ENCODE data around the gene HSF2BP. TPM values are rescaled to one million over a fixed set of nuclear protein-coding genes. Genes with fewer than 3 reads are reported as not detected.

Gene HSF2BP
- total RNA-seq, 1 experiment from 2014 or later: 10.9 TPM

DNA sequence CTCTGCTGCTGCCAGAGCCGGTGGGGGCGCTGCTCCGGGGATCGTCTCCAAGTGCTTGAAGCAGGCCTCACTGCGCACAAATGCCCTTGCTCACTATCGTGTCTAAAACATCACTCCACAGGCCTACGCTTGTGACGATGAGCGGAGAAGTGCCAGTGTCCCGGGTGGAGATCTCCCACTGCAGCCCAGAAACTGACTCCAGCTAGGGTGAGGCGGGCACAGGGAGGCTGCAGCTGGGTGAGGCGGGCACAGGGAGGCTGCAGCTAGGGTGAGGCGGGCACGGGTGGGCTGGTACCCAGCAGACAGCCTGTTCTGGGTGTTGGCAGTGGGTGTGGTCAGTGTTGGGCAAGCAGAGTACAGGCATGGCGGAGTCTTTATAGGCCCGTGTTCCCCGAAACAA lies 36.9 kb upstream of the HSF2BP start:
- ChIA-PET CTCF (no interaction called here), POLR2A (no interaction called here)
- Mint-ChIP-seq H3K9me3 (ENCODE audit: unreplicated experiment) (no peaks in the 10 kb centered on the region), H3K4me3 (ENCODE audit: unreplicated experiment) (no peak overlapping the region), H3K27me3 (ENCODE audit: insufficient read depth, unreplicated experiment) (no peaks in the 10 kb centered on the region), H3K4me1 (ENCODE audit: low read depth, unreplicated experiment) (peaks cover 5% of the 10 kb centered on the region), H3K36me3 (ENCODE audit: insufficient read depth, unreplicated experiment) (peaks cover 57% of the 10 kb centered on the region), H3K27ac (ENCODE audit: unreplicated experiment) (no peak overlapping the region)
- Histone ChIP-seq H3K4me1 (peaks cover 8% of the 10 kb centered on the region), H3K9me3 (no peaks in the 10 kb centered on the region), H3K36me3 (ENCODE audit: control insufficient read depth, insufficient read depth, low read length) (peaks cover 2% of the 10 kb centered on the region; the same call in 1 of the 2 replicates), H3K4me3 (ENCODE audit: low read depth, low read length) (no peak overlapping the region), H3K27me3 (replicated peaks; ENCODE audit: control insufficient read depth, insufficient read depth, low read length) (no peaks in the 10 kb centered on the region)
- no TSS peak for BruUV-seq (replicated peaks)
- no peak for DNase-seq
- TF ChIP-seq, protein P1, sequence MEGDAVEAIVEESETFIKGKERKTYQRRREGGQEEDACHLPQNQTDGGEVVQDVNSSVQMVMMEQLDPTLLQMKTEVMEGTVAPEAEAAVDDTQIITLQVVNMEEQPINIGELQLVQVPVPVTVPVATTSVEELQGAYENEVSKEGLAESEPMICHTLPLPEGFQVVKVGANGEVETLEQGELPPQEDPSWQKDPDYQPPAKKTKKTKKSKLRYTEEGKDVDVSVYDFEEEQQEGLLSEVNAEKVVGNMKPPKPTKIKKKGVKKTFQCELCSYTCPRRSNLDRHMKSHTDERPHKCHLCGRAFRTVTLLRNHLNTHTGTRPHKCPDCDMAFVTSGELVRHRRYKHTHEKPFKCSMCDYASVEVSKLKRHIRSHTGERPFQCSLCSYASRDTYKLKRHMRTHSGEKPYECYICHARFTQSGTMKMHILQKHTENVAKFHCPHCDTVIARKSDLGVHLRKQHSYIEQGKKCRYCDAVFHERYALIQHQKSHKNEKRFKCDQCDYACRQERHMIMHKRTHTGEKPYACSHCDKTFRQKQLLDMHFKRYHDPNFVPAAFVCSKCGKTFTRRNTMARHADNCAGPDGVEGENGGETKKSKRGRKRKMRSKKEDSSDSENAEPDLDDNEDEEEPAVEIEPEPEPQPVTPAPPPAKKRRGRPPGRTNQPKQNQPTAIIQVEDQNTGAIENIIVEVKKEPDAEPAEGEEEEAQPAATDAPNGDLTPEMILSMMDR (IDR thresholded peaks at IDR 0.05; ENCODE audit: insufficient read depth in 1 of 2, low read depth in 1 of 2, low read length in 1 of 2, severe bottlenecking in 1 of 2, unreplicated experiment in 1 of 2): no peak
- intact Hi-C loops (cut with micrococcal nuclease; ENCODE audit: unreplicated experiment): no loop called here

DNA sequence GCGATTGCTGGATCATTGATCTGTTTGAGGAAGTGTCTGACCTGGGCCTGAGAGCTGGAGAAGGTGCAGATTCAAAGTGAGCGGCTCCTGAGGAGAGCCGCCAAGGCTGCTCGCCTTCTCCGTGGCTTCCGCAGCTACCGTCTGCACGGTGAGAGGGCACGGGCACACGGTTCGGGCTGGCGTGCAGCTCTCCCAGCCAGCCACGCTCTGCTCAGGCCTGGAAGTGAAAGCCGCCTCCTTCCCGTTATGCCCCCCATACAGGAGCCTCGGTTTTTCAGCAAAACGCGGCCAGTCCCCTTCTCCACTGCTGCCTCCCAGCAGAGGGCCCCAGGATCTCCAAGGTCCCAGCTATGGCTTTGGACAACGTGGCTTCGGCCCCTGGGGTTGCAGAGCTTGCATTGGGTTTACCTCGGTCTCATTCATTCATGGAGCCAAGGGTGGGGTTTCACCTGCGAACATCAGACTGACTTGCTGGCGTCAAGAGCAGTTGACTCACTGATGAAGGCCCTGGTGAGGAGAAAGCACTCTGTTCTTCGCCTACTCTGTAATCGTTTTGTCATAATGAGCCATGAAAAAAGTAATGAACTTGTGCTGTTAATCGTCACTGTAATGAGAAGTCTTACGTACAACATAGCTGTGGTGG lies 35.3 kb upstream of the HSF2BP start:
- POLR2A ChIA-PET: no interaction called here
- no peaks in the 10 kb centered on the region for H3K27me3 Mint-ChIP-seq (ENCODE audit: insufficient read depth, unreplicated experiment)
- intact Hi-C loops (cut with micrococcal nuclease; ENCODE audit: unreplicated experiment): no loop called here
- CTCF ChIA-PET: no interaction called here
- no peaks in the 10 kb centered on the region for H3K9me3 Mint-ChIP-seq (ENCODE audit: unreplicated experiment)
- peaks cover 73% of the 10 kb centered on the region for H3K36me3 Mint-ChIP-seq (ENCODE audit: insufficient read depth, unreplicated experiment)
- Histone ChIP-seq H3K36me3 (ENCODE audit: control insufficient read depth, insufficient read depth, low read length) (peaks cover 2% of the 10 kb centered on the region; the same call in 1 of the 2 replicates), H3K4me1 (peaks cover 8% of the 10 kb centered on the region), H3K4me3 (ENCODE audit: low read depth, low read length) (no peak overlapping the region), H3K27me3 (replicated peaks; ENCODE audit: control insufficient read depth, insufficient read depth, low read length) (no peaks in the 10 kb centered on the region), H3K9me3 (no peaks in the 10 kb centered on the region)
- peaks cover 5% of the 10 kb centered on the region for H3K4me1 Mint-ChIP-seq (ENCODE audit: low read depth, unreplicated experiment)
- peak overlapping the region; percentile 20 for H3K27ac Mint-ChIP-seq (ENCODE audit: unreplicated experiment)
- H3K4me3 Mint-ChIP-seq (ENCODE audit: unreplicated experiment): no peak overlapping the region
- no TSS peak for BruUV-seq (replicated peaks)
- DNase-seq: no peak
- TF ChIP-seq, protein P1 (IDR thresholded peaks at IDR 0.05; ENCODE audit: insufficient read depth in 1 of 2, low read depth in 1 of 2, low read length in 1 of 2, severe bottlenecking in 1 of 2, unreplicated experiment in 1 of 2): no peak

GRCh38 chr21:43693981-43694380 lies 34.7 kb upstream of the HSF2BP start:
- ChIA-PET CTCF (no interaction called here), POLR2A (no interaction called here)
- Mint-ChIP-seq H3K4me1 (ENCODE audit: low read depth, unreplicated experiment) (peaks cover 3% of the 10 kb centered on the region), H3K9me3 (ENCODE audit: unreplicated experiment) (no peaks in the 10 kb centered on the region), H3K27me3 (ENCODE audit: insufficient read depth, unreplicated experiment) (no peaks in the 10 kb centered on the region), H3K27ac (ENCODE audit: unreplicated experiment) (peak overlapping the region; percentile 20), H3K36me3 (ENCODE audit: insufficient read depth, unreplicated experiment) (peaks cover 76% of the 10 kb centered on the region), H3K4me3 (ENCODE audit: unreplicated experiment) (no peak overlapping the region)
- Histone ChIP-seq H3K27me3 (replicated peaks; ENCODE audit: control insufficient read depth, insufficient read depth, low read length) (no peaks in the 10 kb centered on the region), H3K36me3 (ENCODE audit: control insufficient read depth, insufficient read depth, low read length) (peaks cover 4% of the 10 kb centered on the region; the same call in 1 of the 2 replicates), H3K9me3 (no peaks in the 10 kb centered on the region), H3K4me3 (ENCODE audit: low read depth, low read length) (no peak overlapping the region), H3K4me1 (peaks cover 8% of the 10 kb centered on the region)
- no TSS peak for BruUV-seq (replicated peaks)
- no peak for DNase-seq
- intact Hi-C loops (cut with micrococcal nuclease; ENCODE audit: unreplicated experiment): no loop called here
- TF ChIP-seq, protein P1 (IDR thresholded peaks at IDR 0.05; ENCODE audit: insufficient read depth in 1 of 2, low read depth in 1 of 2, low read length in 1 of 2, severe bottlenecking in 1 of 2, unreplicated experiment in 1 of 2): no peak

Data from Caco-2 (cell line).